Calu3 (cell line): ENCODE results near the gene APEH. TPM values are rescaled to one million over a fixed set of nuclear protein-coding genes. Genes with fewer than 3 reads are reported as not detected.

Source experiments
- BruUV-seq: library from RNA; stranded (reverse); fragments of 400-500 nt; replicated peaks from 2 replicates; lab custom pipeline; 2021; lab: Mats Ljungman, UMichigan
- CTCF ChIA-PET: fragments of 300-600 bp; sonication (Branson Sonifier 250); formaldehyde crosslinking; loops from one replicate; lab custom pipeline; 2022; ENCODE audit warnings: antibody characterized with exemption; lab: Charles Lee
- DNase-seq: peaks from one replicate; pipeline ENCODE4 v3.0.0; 2022
- H3K27ac Mint-ChIP-seq: one replicate; pipeline ENCODE4 v1.8.0; 2022; ENCODE audit warnings: mixed read lengths; ENCODE audit not compliant: unreplicated experiment
- H3K27me3 Mint-ChIP-seq: one replicate; pipeline ENCODE4 v1.8.0; 2022; ENCODE audit warnings: mixed read lengths; ENCODE audit not compliant: unreplicated experiment
- H3K36me3 Mint-ChIP-seq: one replicate; pipeline ENCODE4 v1.8.0; 2022; ENCODE audit warnings: mild to moderate bottlenecking, moderate library complexity, mixed read lengths; ENCODE audit not compliant: insufficient read depth, unreplicated experiment
- H3K4me1 Mint-ChIP-seq: one replicate; pipeline ENCODE4 v1.8.0; 2022; ENCODE audit warnings: mild to moderate bottlenecking, low read depth, mixed read lengths; ENCODE audit not compliant: unreplicated experiment
- H3K4me3 Mint-ChIP-seq: one replicate; pipeline ENCODE4 v1.8.0; 2022; ENCODE audit warnings: mild to moderate bottlenecking, low read depth, moderate library complexity, mixed read lengths; ENCODE audit not compliant: unreplicated experiment
- H3K9me3 Mint-ChIP-seq: one replicate; pipeline ENCODE4 v1.8.0; 2022; ENCODE audit warnings: low read depth, mixed read lengths; ENCODE audit not compliant: unreplicated experiment
- CTCF ChIP-seq: fragments of 200-600 bp; IDR thresholded peaks from one replicate; pipeline ENCODE4 v1.8.0; 2022; ENCODE audit warnings: antibody characterized with exemption; ENCODE audit not compliant: unreplicated experiment
- intact Hi-C: fragments of 100-400 bp; cut with micrococcal nuclease; formaldehyde crosslinking; loops from one replicate; pipeline ENCODE4 v1.10.0; 2022; ENCODE audit not compliant: unreplicated experiment
- total RNA-seq: library from RNA; stranded (reverse); gene quantifications from 2 replicates; pipeline ENCODE4 v1.2.3, GENCODE V29; 2022

The APEH gene
- total RNA-seq, 1 experiment from 2014 or later = 187 TPM

DNA sequence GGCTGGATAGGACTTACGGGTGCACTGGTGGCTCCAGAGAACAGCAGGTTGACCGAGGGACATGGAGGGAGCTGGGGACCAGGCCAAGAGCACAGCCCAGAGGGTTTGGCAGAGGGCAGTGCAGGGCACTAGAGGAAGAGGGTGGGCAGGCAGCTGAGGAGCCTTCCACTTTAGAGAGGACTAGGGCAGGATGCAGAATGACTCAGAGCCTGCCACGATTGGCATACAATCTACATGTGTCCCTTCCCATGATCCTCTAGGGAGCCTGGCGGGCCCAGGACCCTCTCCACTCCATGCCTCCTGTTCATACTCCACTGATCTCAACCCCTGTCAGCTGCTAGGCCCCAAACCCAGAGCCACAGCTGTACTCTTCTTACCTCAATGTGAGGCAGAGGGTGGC, 14.4 kb upstream of the APEH start:
- H3K36me3 Mint-ChIP-seq = peaks cover 10% of the 10 kb centered on the region
- no peaks in the 10 kb centered on the region for H3K4me1 Mint-ChIP-seq

DNA sequence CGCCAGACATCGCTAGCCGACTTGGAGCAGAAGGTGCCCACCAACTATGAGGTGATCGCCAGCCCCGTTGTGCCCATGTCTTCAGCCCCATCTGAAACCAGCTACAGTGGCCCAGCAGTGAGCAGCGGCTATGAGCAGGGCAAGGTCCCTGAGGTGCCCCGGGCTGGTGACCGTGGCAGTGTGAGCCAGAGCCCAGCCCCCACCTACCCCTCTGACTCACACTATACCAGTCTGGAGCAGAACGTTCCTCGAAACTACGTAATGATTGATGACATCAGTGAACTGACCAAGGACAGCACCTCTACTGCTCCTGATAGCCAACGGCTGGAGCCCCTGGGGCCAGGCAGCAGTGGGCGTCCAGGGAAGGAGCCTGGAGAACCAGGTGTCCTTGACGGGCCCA, 12.9 kb upstream of the APEH start:
- CTCF ChIA-PET = no interaction called here
- H3K27ac Mint-ChIP-seq = no peak overlapping the region
- peak; percentile 14 for DNase-seq
- H3K4me3 Mint-ChIP-seq = no peak overlapping the region
- peaks cover 27% of the 10 kb centered on the region for H3K27me3 Mint-ChIP-seq
- intact Hi-C loops = no loop called here
- TF ChIP-seq CTCF = no peak
- no TSS peak for BruUV-seq
- H3K4me1 Mint-ChIP-seq = no peaks in the 10 kb centered on the region
- H3K36me3 Mint-ChIP-seq = peaks cover 10% of the 10 kb centered on the region
- no peaks in the 10 kb centered on the region for H3K9me3 Mint-ChIP-seq

More for the DNA sequence above, 14.4 kb upstream of the APEH start:
- H3K9me3 Mint-ChIP-seq = no peaks in the 10 kb centered on the region
- H3K27ac Mint-ChIP-seq = no peak overlapping the region
- intact Hi-C loops = no loop called here
- no peak for DNase-seq
- H3K4me3 Mint-ChIP-seq = no peak overlapping the region
- BruUV-seq = no TSS peak
- CTCF ChIA-PET = no interaction called here
- TF ChIP-seq CTCF = no peak
- H3K27me3 Mint-ChIP-seq = peaks cover 27% of the 10 kb centered on the region

GRCh38 chr3:49662021-49662420, 12.1 kb upstream of the APEH start:
- Mint-ChIP-seq H3K27ac (no peak overlapping the region), H3K9me3 (no peaks in the 10 kb centered on the region), H3K27me3 (peaks cover 27% of the 10 kb centered on the region), H3K4me1 (no peaks in the 10 kb centered on the region), H3K4me3 (no peak overlapping the region), H3K36me3 (peaks cover 10% of the 10 kb centered on the region)
- CTCF ChIA-PET = no interaction called here
- intact Hi-C loops = no loop called here
- DNase-seq = no peak
- TF ChIP-seq CTCF = no peak
- BruUV-seq = no TSS peak

- no peak for DNase-seq
- CTCF ChIA-PET = interaction anchor here (1.1 kb wide), 1 partner anchor 123 kb away, joined by 3 read pairs; no protein-coding TSS in a partner anchor
- intact Hi-C loops = no loop called here
- peaks cover 21% of the 10 kb centered on the region for H3K27me3 Mint-ChIP-seq
- peaks cover 10% of the 10 kb centered on the region for H3K36me3 Mint-ChIP-seq
- no peaks in the 10 kb centered on the region for H3K4me1 Mint-ChIP-seq
- no peaks in the 10 kb centered on the region for H3K9me3 Mint-ChIP-seq
- BruUV-seq = no TSS peak
- no peak overlapping the region for H3K4me3 Mint-ChIP-seq
- H3K27ac Mint-ChIP-seq = no peak overlapping the region
- TF ChIP-seq CTCF = no peak
These were observed 11.3 kb upstream of the APEH start for GRCh38 chr3:49662720-49663413.
